Measurements from ENCODE around the gene FAM83D.

FAM83D gene

GRCh38 chr20:38907918-38908677 lies 18.1 kb upstream of the FAM83D start:
- Histone ChIP-seq H3K27ac (ENCODE audit: low read depth, low read length) (no peak overlapping the region), H3K9me2 (replicated peaks; ENCODE audit: control insufficient read depth, low read length) (no peaks in the 10 kb centered on the region), H3K27me3 (ENCODE audit: control insufficient read depth, low read length) (no peaks in the 10 kb centered on the region), H3K36me3 (ENCODE audit: control insufficient read depth, low read length) (peaks cover 62% of the 10 kb centered on the region), H3K4me3 (ENCODE audit: low read length) (no peak overlapping the region), H3K79me2 (ENCODE audit: control insufficient read depth, low read length) (no peaks in the 10 kb centered on the region), H3K9me3 (ENCODE audit: control insufficient read depth, insufficient read depth, low read length) (no peaks in the 10 kb centered on the region), H4K20me1 (ENCODE audit: control insufficient read depth, insufficient read depth, low read depth, low read length) (no peaks in the 10 kb centered on the region), H3F3A (ENCODE audit: control insufficient read depth, insufficient read depth) (no peaks in the 10 kb centered on the region), H3K4me1 (ENCODE audit: control insufficient read depth, low read length) (no peaks in the 10 kb centered on the region), H3K4me2 (ENCODE audit: low read length) (no peak overlapping the region)
- TF ChIP-seq EZH2phosphoT487 (IDR thresholded peaks at IDR 0.05; ENCODE audit: borderline replicate concordance, low read length), result no peak
- TF ChIP-seq CTCF (IDR thresholded peaks at IDR 0.05; ENCODE audit: low read depth, low read length, poor library complexity, severe bottlenecking), result no peak

- no peaks in the 10 kb centered on the region for H3F3A ChIP-seq (ENCODE audit: control insufficient read depth, insufficient read depth)
- H3K4me1 ChIP-seq (ENCODE audit: control insufficient read depth, low read length), result no peaks in the 10 kb centered on the region
These were observed 10.9 kb upstream of the FAM83D start for GRCh38 chr20:38915355-38915754.

GRCh38 chr20:38917657-38918056 lies 8.6 kb upstream of the FAM83D start:
- TF ChIP-seq CTCF (IDR thresholded peaks at IDR 0.05; ENCODE audit: low read depth, low read length, poor library complexity, severe bottlenecking) (no peak), EZH2phosphoT487 (IDR thresholded peaks at IDR 0.05; ENCODE audit: borderline replicate concordance, low read length) (no peak)
- no peaks in the 10 kb centered on the region for H4K20me1 ChIP-seq (ENCODE audit: control insufficient read depth, insufficient read depth, low read depth, low read length)
- no peaks in the 10 kb centered on the region for H3K4me1 ChIP-seq (ENCODE audit: control insufficient read depth, low read length)
- H3K9me2 ChIP-seq (replicated peaks; ENCODE audit: control insufficient read depth, low read length), result no peaks in the 10 kb centered on the region
- no peaks in the 10 kb centered on the region for H3K9me3 ChIP-seq (ENCODE audit: control insufficient read depth, insufficient read depth, low read length)
- H3K4me3 ChIP-seq (ENCODE audit: low read length), result no peak overlapping the region
- no peaks in the 10 kb centered on the region for H3K79me2 ChIP-seq (ENCODE audit: control insufficient read depth, low read length)
- H3K36me3 ChIP-seq (ENCODE audit: control insufficient read depth, low read length), result peaks cover 44% of the 10 kb centered on the region
- no peak overlapping the region for H3K4me2 ChIP-seq (ENCODE audit: low read length)
- no peaks in the 10 kb centered on the region for H3K27me3 ChIP-seq (ENCODE audit: control insufficient read depth, low read length)
- H3F3A ChIP-seq (ENCODE audit: control insufficient read depth, insufficient read depth), result 0 out of 2 replicates have a peak, but pooled peaks cover under 1% of the 10 kb centered on the region
- no peak overlapping the region for H3K27ac ChIP-seq (ENCODE audit: low read depth, low read length)

More at GRCh38 chr20:38915355-38915754, 10.9 kb upstream of the FAM83D start:
- no peak for TF ChIP-seq CTCF (IDR thresholded peaks at IDR 0.05; ENCODE audit: low read depth, low read length, poor library complexity, severe bottlenecking)
- no peak for TF ChIP-seq EZH2phosphoT487 (IDR thresholded peaks at IDR 0.05; ENCODE audit: borderline replicate concordance, low read length)
- Histone ChIP-seq H3K9me3 (ENCODE audit: control insufficient read depth, insufficient read depth, low read length) (no peaks in the 10 kb centered on the region), H3K27ac (ENCODE audit: low read depth, low read length) (no peak overlapping the region), H3K4me3 (ENCODE audit: low read length) (no peak overlapping the region), H3K36me3 (ENCODE audit: control insufficient read depth, low read length) (peaks cover 43% of the 10 kb centered on the region), H3K79me2 (ENCODE audit: control insufficient read depth, low read length) (no peaks in the 10 kb centered on the region), H3K4me2 (ENCODE audit: low read length) (no peak overlapping the region), H4K20me1 (ENCODE audit: control insufficient read depth, insufficient read depth, low read depth, low read length) (no peaks in the 10 kb centered on the region), H3K9me2 (replicated peaks; ENCODE audit: control insufficient read depth, low read length) (no peaks in the 10 kb centered on the region), H3K27me3 (ENCODE audit: control insufficient read depth, low read length) (no peaks in the 10 kb centered on the region)
